HG03045 (cell line): ENCODE measurements around the gene CBFA2T2.
A peak's percentile ranks its signal among the peaks of the same experiment; 100 is the strongest.
"Not testable (repeated sequence)": the region's sequence is repeated elsewhere in the genome, so short reads cannot be mapped to it uniquely, and the experiment has no call there.

Experiments used
- ATAC-seq: cut with Tn5 transposase; IDR thresholded peaks from one replicate; pipeline ENCODE4 v1.9.1; 2021; ENCODE audit warnings: mild to moderate bottlenecking, moderate library complexity; ENCODE audit not compliant: unreplicated experiment

The CBFA2T2 gene

DNA sequence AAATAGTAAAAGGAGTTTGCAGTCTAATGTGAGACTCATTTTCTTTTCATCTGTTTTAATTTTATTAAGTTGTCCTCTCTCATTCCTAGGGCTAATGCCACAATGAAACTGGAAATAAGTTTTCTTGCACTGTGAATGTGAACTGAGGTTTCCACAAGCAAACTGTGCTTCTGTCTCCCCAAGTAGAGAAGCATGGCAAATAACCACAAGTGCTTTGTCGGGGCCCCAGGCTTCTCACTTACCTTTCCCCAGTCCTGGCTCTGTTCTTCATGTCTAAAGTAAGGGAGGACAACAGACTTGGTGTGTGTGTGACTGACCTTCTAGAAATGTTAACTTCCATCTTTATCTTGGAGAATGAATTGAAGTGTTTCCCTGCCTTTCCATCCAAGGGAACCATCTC, 80.8 kb downstream of the CBFA2T2 start:
- no peak for ATAC-seq

DNA sequence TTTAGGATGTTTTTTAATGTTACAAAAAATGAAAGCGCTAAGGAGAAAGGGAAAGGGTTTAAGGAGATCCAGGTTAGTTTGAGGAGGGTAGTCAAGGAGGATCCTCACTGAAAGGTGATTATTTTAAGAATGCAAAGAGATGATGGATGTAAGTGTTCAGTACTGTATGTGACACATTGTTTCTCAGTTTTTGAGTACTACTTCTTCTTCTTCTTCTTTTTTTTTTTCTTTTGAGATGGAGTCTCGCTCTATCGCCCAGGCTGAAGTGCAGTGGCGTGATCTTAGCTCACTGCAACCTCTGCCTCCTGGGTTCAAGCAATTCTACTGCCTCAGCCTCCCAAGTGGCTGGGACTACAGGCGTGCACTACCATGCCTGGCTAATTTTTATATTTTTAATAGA, 83.4 kb downstream of the CBFA2T2 start:
- not testable (repeated sequence) for ATAC-seq

DNA sequence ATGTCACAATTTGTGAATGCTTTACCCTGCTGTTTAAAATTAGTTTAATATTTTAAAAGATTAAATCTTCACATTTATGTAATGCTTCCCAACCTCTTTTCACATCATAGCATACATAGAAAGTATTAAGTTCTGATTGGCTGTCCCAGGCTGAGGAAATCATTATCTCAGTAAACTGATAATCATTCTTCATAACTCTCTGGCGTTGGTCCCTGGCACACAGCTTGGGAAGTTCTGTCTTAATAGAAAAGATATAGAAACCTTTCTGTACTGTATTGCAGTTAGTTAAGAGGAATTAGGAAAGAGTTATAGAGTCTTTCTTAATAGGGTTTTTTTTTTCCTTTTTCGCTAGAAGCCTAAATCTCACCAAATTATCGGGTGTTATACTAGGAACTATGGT, 85.4 kb downstream of the CBFA2T2 start:
- ATAC-seq = no peak

DNA sequence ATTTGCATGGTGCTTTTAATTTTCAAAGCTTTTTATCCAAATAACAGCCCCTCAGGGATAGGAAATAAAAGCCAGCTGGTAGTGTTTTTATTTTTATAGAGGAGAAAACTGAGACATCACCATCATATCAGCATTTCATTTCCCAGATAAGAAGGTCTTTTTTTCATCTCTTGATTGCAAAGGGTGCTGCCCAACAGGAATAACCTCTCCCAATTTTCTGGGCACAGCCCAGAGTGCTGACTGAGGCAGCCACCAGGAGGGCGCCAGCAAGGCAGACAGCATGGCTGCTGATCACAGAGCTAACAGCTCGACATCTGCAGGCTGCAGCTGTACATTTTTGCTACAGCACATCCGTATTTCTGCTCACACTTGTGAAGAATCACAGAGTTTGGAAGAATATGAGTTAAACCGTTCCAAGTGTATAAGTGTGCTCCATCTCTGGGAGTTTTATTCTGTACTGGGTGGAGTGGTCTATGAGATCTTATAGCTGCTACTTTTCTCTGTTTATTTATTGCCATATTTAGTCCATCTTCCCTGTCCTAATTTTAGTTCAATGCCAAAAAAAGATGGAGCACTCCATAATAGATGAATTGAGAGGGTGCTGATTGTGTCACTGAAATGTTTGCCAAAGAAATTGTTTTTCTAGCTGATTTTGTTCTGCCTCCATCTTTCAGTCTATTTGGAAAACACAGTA, 86.7 kb downstream of the CBFA2T2 start:
- ATAC-seq = no peak

DNA sequence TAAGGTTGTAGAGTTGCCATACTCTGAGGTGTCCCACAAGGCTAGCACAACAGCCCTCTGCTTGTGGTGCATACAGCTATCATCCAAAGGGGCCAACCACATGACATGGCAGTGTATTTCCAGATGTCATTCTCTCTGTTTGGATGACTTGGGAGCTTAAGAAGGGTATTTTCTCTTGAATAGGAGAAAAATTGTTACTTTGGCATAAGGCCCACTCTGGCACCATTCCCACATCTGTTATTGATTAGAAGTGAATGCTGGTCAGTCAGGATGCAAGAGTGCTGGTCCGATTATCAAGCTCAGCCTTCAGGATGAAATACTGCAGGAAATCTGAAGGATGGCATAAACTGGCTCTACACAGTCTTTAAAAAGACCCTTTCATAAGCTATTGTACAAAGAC, 88.6 kb downstream of the CBFA2T2 start:
- no peak for ATAC-seq

DNA sequence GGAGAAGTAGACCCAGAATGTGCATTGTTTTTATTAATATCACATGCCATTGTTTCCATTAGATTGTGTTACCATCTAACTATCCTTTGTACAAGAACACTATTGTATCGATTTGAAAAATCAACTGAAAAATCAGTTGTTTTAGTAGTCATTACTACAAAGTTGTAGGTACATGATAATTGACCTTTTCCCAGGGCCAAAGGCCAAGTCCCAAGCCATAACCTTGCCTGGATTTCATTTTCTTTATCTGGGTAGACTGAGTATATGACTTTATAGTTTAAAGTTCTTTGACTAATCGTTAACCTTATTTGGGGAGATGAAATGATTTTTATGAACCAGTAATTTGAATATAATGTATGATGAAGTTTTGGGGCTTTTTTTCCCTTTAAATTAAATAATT, 93.2 kb downstream of the CBFA2T2 start:
- ATAC-seq = no peak

DNA sequence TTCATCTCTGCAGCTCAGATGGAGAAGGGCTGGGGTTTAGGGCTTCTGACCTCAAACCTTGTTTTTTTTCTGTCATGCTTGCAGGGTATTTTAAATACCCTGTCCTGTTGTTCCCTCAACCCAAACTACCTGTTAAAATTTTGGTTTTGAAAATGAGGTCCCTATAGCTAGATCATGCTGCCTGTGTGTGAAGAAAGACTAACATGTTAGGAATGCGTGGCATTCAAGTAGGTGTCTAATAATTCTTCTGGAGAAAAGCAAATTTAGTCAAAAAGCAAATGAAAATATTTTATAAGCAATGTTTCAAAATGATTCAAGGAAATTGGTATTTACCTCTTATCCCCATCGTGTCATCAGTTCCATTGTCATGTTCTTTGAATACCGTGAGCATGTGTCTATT, 95.1 kb downstream of the CBFA2T2 start:
- no peak for ATAC-seq

DNA sequence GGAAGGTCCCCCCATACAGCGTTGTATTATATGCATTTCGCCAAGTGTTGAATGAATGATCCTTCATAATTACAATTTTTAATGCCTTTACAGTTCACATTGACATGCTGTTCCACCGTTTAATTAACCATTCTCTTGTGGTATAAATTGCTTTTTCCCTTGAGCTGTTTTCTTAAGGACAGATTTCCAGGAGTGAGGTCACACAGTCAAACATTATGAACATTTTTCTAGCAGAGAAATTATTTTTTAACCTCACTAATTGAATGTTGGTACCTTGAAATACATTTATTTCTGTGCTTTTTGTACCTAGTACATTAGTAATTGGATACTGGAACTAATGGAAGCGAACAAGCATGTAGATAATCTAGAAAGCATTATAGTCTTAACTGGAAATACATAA, 95.5 kb downstream of the CBFA2T2 start:
- no peak for ATAC-seq

DNA sequence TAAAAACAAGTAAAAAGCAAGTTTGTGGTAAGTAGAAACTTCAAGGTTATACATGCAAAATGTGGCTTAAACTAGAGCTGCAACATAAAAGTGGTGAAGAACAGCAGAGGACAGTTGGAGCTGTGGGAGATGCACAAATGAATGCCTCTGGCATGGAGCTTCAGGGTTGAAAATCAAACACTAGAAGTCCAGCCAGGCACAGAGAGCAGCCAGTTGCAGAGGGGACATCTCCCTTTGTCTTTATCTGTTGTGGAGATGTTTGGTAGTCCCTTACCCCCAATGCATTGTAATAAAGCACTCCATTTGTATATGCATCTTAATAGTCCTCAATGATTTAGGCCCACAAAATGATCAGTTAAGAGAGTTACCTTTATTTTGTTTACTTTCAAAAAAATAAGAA, 99.2 kb downstream of the CBFA2T2 start:
- ATAC-seq = no peak

DNA sequence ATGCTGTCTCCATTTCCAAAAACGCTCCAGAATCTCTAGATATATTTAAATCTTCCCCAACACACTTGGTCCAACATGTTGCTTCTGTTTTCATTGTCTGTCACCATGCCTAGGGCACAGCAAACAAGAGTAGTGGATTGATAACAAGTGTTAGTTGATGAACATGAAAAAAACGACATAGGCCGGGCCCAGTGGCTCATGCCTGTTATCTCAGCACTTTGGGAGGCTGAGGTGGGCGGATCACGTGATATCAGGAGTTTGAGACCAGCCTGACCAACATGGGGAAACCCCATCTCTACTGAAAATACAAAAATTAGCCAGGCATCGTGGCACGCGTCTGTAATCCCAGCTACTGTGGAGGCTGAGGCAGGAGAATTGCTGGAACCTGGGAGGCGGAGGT, 102.0 kb downstream of the CBFA2T2 start:
- ATAC-seq = not testable (repeated sequence)

DNA sequence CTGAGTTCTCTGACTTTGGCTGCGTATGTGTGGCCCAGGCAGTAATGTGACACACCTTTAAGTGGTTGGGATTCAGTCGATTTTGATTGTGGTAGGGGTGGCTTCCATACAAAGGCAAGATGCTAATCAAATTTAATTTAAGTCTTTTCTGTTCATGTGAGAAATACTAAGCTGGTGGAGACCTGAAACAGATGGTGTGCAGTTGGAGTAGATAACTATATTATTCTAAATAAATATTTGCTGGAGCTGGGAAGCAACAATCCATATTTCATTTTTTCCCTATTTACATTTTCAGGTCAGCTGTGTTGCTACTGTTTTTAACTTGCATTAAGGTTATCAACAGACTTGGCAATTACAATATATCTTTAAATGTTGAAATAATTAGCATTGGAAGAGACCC, 104.8 kb downstream of the CBFA2T2 start:
- ATAC-seq = no peak

DNA sequence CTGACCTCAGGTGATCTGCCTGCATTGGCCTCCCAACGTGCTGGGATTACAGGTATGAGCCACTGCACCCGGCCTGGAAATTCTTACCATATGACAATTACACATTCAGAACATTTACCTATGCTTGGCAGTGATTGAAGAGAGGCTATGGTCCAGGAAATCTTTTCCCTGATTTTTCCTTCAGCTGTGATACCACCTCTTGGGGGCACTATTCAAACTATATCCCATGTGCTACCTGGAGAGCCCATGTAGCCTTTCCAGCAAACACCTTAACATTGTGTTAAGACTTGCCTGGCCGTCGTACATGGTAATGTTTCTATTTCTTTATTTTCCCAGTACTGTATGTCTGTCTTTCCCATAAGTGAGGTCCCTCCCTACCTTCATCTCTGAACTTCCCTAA, 110.5 kb downstream of the CBFA2T2 start:
- no peak for ATAC-seq

DNA sequence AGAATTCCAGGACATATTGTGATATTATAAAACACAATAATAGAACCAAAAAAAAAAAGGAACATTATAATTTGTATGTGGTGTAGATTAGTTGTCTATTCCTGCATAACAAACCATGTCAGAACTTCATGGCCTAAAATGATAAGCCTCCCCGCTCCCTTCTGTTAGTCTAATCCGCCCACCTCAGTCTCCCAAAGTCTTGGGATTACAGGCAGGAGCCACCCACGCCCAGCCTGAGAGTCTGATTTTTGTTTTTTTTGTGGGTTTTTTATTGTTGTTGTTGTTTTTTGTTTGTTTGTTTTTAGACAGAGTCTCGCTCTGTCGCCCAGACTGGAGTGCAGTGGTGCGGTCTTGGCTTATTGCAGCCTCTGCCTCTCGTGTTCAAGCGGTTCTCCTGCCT, 111.1 kb downstream of the CBFA2T2 start:
- no peak for ATAC-seq

DNA sequence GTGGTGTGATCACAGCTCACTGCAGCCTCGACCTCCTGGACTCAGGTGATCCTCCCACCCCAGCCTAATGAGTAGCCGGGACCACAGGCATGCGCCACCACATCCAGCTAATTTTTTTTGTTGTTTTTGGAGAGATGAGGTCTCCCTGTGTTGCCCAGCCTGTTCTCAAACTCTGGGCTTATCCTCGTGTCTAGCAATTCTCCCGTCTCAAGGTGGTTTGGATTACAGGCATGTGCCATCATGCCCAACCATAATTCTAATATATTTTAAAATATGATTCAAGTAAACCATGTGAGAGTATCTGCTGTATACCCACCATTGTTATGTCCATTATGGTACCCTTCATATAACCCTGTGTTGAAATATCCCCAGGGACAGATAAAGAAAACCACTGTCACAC, 112.0 kb downstream of the CBFA2T2 start:
- ATAC-seq = no peak

DNA sequence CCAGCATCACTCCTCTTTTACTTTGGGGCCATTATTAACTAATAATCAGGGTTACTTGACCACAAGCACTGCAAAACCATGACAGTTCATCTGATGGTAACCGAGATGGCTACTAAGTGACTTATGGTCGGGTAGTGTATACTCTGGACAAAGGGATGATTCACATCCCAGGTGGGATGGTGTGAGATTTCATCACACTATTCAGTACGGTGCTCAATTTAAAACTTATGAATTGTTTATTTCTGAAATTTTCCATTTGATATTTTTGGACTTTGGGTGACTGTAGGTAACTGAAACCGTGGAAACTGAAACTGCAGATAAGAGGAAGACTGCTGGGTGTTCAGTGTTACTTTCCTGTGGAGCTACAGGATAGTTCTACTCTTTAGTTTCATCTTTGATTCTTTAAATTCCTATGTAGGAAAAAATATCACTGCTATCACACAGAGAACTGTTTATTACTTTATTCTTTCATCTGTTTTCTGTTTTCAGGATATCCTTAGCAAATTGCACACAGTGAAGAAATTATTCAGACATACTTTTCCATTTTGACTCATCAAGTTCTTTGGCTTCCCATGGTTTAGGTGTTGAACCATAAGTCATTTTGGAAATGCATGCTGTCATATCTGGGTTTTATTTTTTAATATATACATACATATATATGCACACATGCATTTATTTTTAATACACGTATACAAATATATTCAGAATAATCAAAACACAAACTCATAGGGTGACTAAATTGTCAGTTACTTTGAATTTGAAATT, 113.1 kb downstream of the CBFA2T2 start:
- no peak for ATAC-seq

DNA sequence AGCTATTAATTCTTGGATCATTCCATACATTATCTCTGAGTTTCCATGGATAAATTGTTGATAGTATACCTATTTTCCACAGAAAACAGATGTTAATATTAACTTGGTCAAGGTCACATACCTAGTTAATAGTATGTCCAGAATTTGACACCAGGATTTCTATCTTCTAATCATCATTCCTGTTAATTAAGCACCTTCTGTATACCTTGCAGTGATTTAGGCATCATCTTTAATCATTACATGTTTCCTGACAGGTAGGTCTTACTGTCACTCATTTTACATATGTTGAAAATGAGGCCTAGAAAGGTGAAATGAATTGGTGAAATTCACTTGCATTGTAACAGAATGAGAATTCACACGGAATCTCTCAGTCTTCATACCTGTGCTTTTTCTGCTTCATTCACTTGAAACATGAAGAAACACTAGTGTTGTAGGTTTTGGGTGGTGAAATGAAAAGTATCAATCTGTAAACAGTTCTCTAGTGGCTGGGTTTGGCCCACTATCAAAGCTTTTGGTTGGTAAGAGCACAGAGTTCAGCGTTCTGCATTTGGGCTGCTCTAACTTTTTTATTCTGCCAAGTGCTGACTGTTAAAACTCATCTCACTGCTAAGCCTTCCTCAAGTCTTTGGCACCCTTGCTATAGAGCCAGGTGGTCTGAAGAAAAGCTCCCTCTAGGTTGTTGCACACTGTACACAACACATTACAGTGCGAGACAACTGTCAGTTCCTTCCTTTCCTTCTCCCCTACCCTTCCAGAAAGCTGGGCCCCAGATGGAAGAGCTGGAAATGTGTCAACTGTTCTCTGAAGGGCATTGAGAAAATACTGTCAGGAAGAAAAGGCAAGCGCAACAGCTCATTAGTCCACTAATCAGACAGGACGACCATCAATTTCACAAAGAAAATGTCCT, 114.4 kb downstream of the CBFA2T2 start:
- ATAC-seq = no peak

DNA sequence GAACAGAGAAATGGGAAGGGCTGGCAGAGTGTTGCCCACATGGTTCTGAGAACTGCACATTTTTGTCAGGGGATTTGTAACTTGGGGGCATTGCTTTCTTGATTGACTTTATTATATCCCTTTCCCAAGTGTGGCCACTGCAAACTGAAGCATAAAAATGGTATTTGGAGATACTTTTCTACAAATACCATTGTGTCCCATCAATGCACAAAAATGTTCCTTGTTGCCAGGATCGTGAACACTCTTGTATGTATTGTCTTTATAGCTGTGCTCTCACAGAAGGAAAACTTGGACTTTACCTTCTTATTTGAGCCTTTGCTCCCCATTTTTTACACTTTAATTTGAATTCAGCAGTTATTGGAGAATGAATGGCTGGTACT, 115.1 kb downstream of the CBFA2T2 start:
- ATAC-seq = no peak

DNA sequence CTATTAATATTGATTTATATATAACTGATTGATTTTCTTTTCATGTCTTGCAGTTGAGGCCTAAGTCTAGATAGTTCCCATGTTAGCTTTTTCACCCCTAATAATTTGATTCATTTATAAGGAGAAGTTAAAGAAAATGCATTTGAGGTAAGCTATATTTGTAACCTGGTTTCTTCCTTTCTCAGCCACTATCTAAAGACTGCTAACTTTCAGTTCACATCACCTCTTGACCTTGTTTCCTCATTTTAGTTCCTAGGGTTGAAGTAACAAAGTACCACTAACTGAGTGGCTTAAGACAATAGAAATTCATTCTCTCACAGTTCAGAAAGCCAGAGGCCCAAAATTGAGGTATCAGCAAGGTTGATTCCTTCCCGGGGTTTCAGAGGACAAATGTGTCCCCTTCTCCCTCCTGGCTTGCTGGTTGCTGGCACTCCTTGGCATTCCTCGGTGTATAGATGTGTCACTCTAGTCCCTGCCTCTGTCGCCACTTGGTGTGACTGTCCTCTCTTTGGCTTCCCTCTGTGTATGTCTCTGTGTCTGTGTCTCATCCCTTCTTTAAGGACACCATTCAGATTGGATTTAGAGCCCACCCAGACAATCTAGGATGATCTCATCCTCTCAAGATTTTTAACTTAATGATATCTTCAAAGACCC, 116.3 kb downstream of the CBFA2T2 start:
- peak; percentile 46 for ATAC-seq

DNA sequence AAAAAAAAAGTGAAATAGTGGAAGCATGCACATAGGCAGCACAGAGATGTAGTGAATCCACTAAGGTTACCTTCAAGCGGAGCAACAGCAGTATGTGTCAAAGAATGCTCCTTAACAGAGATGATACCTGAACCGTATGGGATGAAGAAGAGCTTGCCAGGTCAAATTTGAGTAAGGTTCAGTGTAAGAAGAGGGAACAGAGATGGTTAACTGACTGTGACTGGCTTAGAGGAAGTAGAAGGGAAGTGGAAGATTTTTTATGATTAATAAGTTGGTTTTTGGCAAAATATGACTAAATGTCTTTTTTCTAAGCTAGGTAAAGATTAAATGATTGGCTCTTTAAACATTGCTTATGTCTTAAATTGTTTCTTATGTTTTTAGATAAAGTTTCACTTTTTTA, 119.6 kb downstream of the CBFA2T2 start:
- no peak for ATAC-seq

DNA sequence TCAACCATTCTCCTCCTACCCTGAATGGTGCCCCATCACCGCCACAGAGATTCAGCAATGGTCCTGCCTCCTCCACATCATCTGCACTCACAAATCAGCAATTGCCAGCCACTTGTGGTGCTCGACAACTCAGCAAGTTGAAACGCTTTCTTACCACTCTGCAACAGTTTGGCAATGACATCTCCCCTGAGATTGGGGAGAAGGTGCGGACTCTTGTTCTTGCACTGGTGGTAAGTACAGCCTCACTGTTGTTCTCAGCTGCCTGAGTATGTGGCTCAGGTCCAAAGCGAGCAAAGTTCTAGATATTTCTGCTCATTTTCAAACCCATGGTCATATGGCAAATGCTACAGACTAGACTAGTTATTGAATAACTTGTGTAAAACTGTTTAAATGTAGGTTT, 121.2 kb downstream of the CBFA2T2 start:
- no peak for ATAC-seq

DNA sequence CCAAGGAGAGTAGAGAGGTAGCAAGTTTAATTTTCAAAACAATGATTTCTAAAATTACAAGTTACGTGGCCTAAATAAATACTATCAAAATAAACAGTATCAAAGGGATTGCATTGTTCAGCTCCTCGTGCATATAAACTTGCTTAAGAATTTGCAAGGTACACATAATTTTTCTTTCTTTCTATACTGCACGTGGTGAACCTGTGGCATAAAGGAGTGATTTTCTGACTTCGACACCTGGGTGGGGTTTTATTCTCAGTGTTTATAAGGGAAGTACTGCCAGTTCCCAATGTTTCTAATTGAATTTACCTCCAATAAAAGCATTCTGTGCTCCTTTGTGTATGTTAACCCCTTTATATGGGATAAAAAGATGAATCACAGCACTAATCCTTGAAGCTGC, 122.1 kb downstream of the CBFA2T2 start:
- no peak for ATAC-seq
